HG02623 (cell line): ENCODE data around the gene NMNAT2.

Experiments
- ATAC-seq: cut with Tn5 transposase; IDR thresholded peaks from one replicate; pipeline ENCODE4 v1.9.1; 2021; ENCODE audit warnings: moderate library complexity; ENCODE audit not compliant: unreplicated experiment

Gene NMNAT2

DNA sequence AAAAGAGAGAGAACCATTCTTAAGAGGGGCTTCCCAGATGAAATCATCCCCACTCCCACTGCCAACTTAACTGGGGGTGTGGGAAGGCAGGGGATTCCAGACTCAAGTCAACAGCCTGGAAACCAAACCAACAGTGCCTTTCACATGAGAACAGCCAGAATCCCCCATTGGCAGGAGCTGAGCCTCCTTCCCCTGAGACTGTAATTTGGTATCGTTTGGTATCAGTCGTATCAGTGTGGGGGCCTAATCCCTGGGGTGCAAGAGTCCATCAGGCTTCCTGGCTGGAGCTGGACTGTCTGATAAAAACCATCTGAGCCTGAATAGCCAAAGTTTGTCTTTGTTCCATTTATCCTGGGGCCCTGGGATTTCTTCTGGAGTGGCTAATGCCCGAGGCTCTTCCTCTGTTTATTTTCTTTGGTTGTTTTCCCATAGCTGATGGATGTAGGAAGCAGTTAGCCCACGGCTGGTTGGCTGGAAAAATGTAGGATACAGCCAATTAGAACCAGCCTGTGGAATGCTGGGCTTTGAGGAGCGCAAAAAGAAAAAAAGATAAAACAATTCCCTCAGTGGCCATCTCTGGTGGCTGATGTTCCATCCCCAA is 147.5 kb downstream of the NMNAT2 start:
- ATAC-seq: no peak

DNA sequence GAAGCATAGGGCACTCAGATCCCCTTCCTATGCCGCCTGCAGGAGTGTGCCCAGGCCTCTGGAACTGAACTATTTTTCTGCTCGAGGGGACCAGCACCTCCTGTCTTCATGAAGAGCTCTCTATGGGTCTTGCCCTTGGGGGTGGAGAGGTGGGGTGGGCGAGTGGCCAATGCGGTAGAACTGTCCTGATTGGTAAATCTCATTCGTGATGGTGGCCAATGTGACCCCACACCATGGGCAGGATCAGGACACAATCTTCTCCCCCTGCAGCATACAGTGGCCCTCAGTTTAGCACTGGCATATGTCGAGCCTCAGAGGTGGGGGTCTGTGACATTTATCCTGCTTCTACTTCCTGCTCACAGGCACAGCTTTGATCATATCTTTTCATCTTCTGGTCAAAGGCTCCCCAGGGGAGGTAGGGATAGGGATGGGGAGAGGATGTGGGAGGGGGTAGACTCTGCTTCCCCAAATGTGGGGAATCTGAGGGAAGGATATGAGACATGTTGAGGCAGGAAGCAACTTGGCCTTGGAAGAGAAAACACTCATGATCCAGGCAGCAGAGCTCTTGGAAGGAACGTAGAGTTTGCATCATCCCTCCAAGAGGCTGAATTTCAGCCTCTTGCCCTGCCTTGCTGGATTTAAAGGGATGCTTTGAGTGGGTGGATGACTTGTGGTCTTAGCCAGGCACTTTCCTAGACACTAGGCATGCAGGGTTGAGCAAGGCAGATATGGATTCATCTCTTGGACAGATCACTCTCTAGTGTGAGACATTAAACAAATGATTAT is 150.3 kb downstream of the NMNAT2 start:
- no peak for ATAC-seq

DNA sequence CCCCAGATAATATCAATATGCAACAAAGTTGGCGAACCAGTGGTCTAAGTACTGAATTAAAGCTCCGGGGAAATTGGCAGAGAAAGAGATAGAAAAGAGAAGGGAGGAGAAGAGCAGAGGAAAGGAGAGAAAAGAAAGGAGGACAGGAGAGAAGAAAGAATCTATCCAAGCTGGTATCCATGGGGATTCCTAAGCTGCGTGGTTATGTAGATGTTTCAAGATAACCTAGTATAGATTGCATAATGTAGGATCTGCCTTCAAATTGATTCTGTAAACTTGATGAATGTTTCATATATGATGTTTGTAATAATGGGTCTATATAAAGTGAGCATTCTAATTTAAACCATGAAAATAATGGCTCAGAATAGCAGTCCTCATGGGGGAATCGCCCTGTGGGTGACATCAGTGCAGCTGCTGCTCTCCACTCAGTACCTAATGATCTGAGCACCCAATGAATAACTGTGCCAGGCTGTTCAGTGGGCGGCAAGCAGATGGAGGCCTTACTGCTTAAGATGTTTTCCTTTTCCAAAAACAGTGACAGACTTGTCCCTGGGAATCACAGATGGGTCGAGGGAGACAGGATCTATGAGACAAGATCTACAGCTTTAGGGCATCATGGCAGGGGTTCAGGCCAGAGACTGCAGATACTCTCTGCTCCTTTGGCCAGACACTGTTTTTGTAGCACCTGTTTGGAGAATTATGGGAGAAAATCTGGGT is 154.1 kb downstream of the NMNAT2 start:
- no peak for ATAC-seq

DNA sequence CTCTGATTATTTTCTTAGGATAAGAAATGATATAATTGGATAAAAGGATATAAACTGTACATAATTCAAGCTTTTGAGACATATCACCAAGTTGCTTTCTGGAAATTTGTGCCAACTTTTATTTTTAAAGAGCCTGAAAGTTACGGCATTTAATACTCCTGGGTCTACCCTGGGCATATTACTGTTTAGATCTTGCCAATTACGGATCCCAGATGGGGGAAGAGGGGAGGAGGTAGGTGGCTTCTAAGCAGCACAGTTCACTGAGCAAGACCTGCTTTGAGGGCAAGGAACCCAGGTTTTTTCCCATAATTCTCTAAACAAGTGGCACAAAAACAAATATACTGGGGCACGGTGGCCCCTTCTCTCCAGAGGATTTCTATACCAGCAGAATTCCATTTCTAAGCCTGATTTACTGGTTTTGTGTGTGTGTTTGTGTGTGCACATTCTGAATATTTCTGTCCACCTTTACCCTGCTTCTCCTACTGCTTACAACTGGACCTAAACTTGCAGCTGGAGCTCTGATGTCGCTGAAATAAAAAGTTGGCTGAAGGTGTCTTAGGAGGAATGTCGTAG is 155.5 kb downstream of the NMNAT2 start:
- no peak for ATAC-seq

DNA sequence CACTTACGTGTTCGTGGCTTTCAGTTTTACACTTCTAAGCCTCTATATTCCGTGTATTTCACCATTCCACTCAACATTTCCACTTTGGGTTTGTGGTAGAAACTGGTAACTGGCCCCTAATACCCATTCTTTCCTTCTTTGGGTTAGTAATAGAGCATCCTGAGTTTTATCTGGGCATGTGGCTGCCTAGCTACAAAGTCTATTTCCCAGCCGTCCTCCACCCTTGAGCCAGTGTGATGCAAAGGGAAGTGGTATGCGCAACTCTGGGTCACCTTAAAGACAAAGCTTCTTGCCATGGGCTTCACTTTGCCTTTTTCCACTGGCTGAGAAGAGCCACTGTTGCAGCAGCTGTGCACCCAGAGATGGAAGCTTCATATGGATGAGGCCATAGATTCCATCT is 158.3 kb downstream of the NMNAT2 start:
- ATAC-seq: no peak

DNA sequence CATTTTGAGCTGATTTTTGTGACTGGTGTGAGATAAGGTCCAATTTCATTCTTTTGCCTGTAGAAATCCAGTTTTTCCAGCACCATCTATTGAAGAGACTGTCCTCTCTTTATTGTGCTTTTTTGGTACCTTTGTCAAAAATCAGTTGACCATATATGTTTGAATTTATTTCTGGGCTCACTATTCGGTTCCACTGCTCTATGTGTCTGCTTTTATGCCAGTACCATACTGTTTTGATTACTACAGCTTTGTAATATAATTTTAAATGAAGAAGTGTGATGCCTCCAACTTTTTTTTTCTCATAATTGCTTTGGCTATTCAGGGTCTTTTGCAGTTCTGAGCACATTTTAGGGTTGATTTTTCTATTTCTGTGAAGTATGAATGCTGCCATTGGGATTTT is 163.1 kb downstream of the NMNAT2 start:
- no peak for ATAC-seq

DNA sequence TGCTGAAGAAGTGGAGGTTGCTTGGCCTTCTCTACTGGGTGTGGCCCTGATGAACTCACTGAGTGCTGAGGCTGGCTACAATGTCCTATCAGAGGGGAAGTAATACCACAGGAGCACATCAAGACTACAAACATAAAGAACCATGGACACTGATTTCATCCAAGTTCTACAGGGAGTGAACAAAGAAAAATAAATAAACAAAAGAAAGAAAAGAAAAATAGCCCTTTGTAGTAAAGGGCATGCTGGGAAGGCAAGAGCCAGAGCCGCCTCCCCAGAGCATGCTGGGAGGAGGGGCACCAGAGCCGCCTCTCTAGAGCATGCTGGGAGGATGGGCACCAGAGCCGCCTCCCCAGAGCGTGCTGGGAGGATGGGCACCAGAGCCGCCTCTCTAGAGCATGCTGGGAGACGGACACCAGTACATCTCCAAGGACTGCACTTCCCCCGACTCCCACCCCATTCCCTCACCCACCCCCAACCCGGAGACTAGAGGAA is 166.2 kb downstream of the NMNAT2 start:
- ATAC-seq: no peak

DNA sequence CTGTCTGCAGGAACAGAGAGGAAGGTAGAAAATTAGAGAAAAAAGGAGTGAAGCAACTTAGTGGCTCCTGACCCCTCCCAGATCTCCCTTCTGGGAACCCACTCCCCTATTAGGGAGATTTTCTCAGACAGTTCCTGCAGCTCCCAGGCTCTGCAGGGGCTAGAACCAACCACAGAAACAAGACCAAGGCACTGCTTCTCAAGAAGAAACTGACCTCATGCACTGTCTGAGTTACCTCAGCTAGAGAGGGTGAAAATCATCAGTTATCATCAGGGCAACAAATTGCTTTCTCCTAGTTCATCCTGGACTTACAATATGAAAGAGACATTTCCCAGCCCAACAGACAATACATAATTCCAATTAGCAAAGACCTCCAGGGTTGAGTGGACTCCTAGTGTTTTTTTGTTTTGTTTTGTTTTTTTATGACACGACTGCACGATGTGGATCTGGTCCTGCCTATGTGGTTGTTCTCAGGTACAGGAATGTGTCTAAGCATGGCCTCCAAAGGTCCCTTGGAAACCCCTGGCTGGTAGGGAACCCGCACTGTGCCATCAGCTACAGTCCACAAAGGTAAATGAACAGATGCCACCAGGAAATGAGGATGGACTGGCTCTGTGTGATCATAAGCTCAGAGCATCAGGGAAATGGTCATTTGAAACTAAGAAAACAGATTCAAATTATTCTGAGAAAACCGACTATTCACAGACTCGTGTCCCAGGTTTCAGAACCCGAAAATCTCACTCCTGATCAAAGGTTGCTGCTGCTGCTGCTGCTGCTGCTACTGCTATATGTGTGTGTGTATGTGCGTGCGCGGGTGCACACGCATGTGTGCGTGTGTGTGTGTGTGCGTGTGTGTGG is 166.8 kb downstream of the NMNAT2 start:
- no peak for ATAC-seq

DNA sequence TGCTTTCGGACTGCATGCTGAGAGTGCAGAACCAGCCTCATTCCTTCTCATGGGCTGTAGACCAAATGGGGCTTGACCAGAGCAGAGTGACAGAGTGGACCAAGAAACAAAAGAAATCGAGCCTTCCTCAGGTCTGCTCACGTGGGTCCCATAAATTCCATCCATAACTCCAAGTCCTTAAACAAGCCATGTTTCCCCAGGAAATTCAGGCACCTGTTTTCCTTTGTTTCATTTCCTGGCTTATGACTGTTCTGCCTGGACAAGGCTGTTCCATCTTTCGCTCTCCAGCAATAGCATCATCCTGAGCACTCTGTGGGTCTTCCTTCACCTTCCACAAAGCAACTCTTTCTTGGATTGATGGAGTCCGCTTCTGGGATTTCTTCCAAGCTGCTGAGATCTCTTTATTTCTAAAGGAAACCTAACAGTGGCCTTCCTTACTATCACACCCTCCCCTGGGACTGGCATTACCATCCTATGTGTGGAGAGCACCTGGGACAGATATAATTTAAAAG is 168.2 kb downstream of the NMNAT2 start:
- ATAC-seq: no peak

DNA sequence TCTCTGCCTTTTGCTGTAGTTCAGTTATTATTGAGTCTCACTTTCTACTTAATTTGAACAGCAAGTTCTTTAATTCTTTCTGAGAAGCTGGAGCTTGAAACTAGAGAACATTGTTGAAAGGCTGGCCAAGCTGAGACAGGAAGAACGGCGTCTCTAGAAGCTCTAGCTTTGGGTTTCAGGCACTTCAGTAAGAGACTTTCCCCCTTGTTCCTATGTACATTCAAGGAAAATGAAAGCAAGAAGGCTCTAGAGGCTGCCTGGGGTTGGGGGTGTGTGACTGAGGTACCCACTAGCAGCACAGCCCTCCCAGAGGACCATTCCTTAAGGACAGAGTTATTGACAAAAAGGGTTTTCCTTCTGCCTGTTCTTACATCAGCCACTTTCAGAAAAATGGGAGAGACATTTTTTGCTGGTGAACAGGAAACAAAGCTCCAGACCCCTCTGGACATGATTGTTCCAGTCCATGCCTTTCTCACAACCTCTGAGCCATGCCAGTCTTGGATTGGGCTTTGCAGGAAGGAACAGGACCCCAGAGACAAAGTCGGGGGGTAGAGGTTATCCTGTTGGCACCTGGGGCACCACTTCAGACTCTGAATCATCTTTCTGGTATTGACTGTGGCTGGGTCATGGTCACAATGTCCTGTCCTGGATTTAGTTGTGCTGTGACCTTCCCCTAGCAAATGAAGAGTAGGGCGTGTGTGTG is 169.0 kb downstream of the NMNAT2 start:
- no peak for ATAC-seq

DNA sequence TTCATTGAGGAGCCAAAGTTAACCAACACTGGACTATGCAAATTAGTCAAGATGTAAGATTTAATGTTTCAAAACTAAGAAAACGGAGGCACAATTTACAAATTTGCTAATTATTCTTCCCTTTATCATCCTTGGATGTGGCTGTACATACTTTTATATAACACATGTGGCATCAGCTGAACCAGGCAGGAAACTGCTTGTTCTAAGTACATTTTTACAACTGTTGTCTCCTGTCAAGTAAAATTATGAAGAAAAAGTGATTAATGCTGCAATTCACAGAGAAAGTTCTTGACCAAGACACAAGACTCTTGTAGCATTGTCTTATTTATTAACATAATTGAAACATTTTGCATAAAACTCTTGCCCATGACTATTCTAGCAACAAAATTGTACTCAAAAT is 170.2 kb downstream of the NMNAT2 start:
- no peak for ATAC-seq

DNA sequence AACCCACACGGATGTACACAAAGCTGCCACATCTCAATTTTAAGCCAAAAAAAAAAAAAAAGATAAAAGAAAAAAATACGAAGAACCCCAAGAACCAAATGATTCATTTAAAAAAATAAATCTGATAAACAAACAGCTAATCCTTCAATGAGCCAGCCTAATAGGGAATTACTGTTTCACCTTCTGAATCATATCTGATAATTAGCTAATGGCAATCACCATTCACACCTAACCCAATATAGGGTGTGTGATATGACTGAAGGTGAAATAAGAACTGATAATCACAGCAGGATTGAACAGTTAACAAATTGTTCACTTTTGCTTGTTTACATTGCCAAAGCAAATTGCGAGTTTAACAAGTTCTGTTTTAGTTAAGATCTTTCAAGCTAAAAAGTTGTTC is 170.7 kb downstream of the NMNAT2 start:
- ATAC-seq: no peak

DNA sequence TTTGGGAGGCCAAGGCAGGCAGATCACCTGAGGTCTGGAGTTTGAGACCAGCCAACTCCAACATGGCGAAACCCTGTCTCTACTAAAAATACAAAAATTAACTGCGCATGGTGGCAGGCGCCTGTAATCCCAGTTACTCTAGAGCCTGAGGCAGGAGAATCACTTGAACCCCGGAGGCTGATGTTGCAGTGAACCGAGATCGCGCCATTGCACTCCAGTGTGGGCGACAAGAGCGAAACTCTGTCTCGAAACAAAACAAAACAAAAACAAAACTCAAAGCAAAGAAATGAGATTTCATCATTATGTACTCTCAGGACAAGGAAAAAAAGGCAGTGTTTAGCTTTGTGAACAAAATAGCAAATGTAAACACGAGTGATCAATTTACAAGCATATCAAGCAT is 171.1 kb downstream of the NMNAT2 start:
- ATAC-seq: no peak

DNA sequence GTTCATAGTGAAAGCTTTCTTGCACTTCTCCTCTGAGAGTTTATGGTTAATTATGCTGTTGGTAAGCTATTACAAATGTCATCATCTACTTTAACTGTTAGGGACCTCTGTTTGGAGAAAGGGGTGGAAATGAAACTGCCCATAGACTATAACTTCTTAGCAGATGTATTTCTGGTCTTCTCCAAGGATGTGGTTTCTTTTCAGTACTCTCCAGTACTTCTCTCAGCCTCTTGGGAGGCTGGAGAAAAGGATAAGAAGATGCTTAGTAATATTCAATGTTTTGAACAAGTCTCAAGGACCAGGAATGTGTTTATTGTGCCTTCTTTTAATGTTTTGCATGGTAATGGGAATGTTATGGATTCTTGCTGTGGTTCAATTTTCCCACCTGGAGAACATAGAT is 171.7 kb downstream of the NMNAT2 start:
- no peak for ATAC-seq

DNA sequence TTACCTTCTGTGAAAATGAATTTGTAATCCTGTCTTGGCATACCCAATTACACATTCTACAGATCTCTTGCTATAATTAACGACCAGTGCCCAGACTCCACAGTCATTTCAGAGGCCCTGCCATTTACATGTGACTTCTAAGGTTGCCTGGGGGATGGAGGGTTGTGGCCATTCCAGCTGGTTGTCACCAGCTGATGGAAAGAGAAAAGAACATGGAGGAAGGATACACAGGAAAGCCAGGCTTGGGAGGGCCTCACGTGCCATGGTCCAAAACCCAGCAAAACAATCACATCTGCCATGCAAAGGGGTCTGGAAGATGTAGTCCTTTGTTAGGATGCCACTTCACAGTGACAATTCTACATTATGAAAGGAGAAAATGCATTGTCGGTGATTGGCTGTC is 172.8 kb downstream of the NMNAT2 start:
- no peak for ATAC-seq

DNA sequence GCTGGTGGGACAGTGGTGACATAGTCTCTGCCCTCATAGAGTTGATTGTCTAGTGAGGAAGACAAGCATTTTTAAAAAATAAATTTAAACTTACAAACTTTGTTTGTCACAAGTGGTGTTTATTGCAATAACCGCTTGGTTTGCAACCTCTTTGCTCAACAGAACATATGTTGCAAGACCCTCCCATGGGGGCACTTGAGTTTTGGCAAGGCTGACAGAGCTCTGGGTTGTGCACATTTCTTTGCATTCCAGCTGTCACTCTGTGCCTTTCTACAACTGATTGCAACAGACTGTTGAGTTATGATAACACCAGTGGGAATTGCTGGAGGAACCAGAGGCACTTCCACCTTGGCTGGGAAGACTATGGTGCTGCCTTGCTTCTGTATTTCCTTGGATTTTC is 173.7 kb downstream of the NMNAT2 start:
- no peak for ATAC-seq

DNA sequence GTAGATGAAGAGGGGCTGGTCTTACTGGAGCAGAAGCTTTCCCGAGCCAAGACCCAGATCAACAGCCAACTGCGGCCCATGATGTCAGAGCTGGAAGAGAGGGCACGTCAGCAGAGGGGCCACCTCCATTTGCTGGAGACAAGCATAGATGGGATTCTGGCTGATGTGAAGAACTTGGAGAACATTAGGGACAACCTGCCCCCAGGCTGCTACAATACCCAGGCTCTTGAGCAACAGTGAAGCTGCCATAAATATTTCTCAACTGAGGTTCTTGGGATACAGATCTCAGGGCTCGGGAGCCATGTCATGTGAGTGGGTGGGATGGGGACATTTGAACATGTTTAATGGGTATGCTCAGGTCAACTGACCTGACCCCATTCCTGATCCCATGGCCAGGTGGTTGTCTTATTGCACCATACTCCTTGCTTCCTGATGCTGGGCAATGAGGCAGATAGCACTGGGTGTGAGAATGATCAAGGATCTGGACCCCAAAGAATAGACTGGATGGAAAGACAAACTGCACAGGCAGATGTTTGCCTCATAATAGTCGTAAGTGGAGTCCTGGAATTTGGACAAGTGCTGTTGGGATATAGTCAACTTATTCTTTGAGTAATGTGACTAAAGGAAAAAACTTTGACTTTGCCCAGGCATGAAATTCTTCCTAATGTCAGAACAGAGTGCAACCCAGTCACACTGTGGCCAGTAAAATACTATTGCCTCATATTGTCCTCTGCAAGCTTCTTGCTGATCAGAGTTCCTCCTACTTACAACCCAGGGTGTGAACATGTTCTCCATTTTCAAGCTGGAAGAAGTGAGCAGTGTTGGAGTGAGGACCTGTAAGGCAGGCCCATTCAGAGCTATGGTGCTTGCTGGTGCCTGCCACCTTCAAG is 174.8 kb downstream of the NMNAT2 start:
- ATAC-seq: no peak

DNA sequence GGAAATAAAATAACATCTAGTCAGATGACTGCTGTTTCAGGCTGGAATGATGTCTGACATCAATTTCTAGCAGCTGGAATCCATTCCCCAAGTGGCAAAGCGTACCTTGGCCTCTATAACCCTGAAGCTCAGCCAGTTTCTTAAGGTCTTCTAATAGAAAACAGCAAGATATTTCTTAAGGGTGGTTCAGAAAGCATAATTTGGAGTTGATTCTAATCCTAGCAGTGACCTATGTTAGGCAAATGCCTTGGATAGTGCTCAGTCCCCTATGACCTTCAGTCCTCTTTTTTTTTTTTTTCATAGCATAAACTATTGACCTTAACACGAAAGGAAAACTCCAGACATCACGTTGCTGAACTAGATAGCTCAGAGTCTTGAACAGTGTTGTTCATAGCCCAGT is 175.6 kb downstream of the NMNAT2 start:
- no peak for ATAC-seq

DNA sequence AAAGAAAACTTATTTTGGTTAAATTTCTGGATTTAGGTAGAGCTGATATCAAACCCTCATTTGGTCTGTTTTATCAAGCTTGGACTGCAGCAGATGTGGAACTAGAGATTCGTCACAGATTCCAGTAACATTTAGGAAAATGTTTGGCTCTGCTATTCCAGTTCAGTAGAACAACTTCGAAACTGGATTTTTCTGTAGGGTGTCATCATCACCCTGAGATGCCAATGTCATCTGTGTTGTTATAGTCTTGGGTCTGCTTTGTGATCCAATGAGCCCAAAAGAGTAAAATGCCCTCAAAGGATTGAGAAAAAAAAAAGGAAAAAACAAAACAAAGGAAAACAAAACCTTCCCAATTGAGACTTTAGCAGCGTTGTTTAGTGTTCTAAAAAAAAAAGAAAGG is 176.7 kb downstream of the NMNAT2 start:
- ATAC-seq: no peak
